Esophagus muscularis mucosa (tissue), 4 donors: ENCODE results near the gene NSDHL. TPM values are rescaled to one million over a fixed set of nuclear protein-coding genes. Genes with fewer than 3 reads are reported as not detected.

Experiments
- DNase-seq: peaks from one replicate; pipeline ENCODE4 v3.0.0-alpha.2; 2017; ENCODE audit errors: extremely low spot score
- H3K27ac ChIP-seq, 4 donors: fragments of 200-600 bp; sonication (generic); replicated peaks in 1 of 4; 1 replicate in 3 of 4; 2 replicates in 1 of 4; pipeline ENCODE4 v1.5.1; 2016 to 2019; ENCODE audit warnings: mild to moderate bottlenecking in 1 of 4
- H3K27me3 ChIP-seq, 4 donors: fragments of 200-600 bp; sonication (generic); one replicate each; pipeline versions ENCODE4 v1.5.1 to v1.6.0; 2016 to 2019
- H3K36me3 ChIP-seq, 4 donors: fragments of 200-600 bp; sonication (generic); one replicate each; pipeline ENCODE4 v1.5.1; 2016 to 2019
- H3K4me1 ChIP-seq, 4 donors: fragments of 200-600 bp; sonication (generic); one replicate each; pipeline ENCODE4 v1.5.1; 2016 to 2019
- H3K4me3 ChIP-seq, 4 donors: fragments of 200-600 bp; sonication (generic); 1 replicate in 2 of 4; 2 replicates in 2 of 4; pipeline ENCODE4 v1.5.1; 2016 to 2019; ENCODE audit warnings: mild to moderate bottlenecking in 4 of 4, moderate library complexity in 1 of 4
- H3K9me3 ChIP-seq, 4 donors: fragments of 200-600 bp; sonication (generic); 1 replicate in 3 of 4; 2 replicates in 1 of 4; pipeline ENCODE4 v1.5.1; 2016 to 2019
- CTCF ChIP-seq, 3 experiments: fragments of 200-600 bp in 2 of 3; fragments of 450-650 bp in 1 of 3; sonication (generic) in 2 of 3; IDR thresholded peaks; one replicate each; pipeline ENCODE4 v1.5.1; 2017 to 2019; ENCODE audit warnings: antibody characterized with exemption in 3 of 3, mild to moderate bottlenecking in 2 of 3, moderate library complexity in 1 of 3
- EP300 ChIP-seq: sonication (generic); formaldehyde crosslinking; IDR thresholded peaks from one replicate; pipeline ENCODE4 v1.6.1; 2017; ENCODE audit warnings: antibody characterized with exemption
- POLR2A ChIP-seq: fragments of 450-650 bp; IDR thresholded peaks from one replicate; pipeline ENCODE4 v1.6.1; 2017; ENCODE audit warnings: antibody characterized with exemption, moderate library complexity, mild to moderate bottlenecking, low read depth
- POLR2AphosphoS5 ChIP-seq, 2 donors: sonication (generic); formaldehyde crosslinking; IDR thresholded peaks; one replicate each; pipeline ENCODE4 v1.6.1; 2017; ENCODE audit warnings: antibody characterized with exemption in 2 of 2
- WGBS: methylation state at CpG from one replicate; pipeline ENCODE4 v1.1.5; 2018; 5-methylcytosine and 5-hydroxymethylcytosine counted together
- intact Hi-C: fragments of 100-400 bp; cut with DNase I; formaldehyde crosslinking; loops from one replicate; pipeline ENCODE4 v1.15.1; 2023
- total RNA-seq, 4 donors: library from RNA; depleted of rRNA; stranded (reverse); fragments of >200 nt; gene quantifications; one replicate each; pipeline versions ENCODE4 v1.1.0 to v1.2.1, GENCODE V29; 2016

The NSDHL gene
- total RNA-seq, 4 donors from 2014 or later: 5.8 to 10.1 (median 8.7) TPM

- no peak for TF ChIP-seq POLR2AphosphoS5 (IDR thresholded peaks at IDR 0.05)
- no peak for TF ChIP-seq POLR2A
- no peak for TF ChIP-seq EP300
- TF ChIP-seq CTCF (IDR thresholded peaks at IDR 0.05): no peak
- DNase-seq: no peak
- Histone ChIP-seq H3K4me1 (no peaks in the 10 kb centered on the region), H3K27me3 (no peaks in the 10 kb centered on the region), H3K9me3 (no peaks in the 10 kb centered on the region), H3K36me3 (peaks cover 0 to 18% (median 13%) of the 10 kb centered on the region in 4 donors), H3K4me3 (no peak overlapping the region), H3K27ac (no peak overlapping the region)
- intact Hi-C loops: no loop called here
- 83% methylated on average over 1 of the region's 2 CpGs for WGBS
These were observed 42.5 kb downstream of the NSDHL start for GRCh38 chrX:152873361-152873760.

GRCh38 chrX:152876931-152877840, 46.3 kb downstream of the NSDHL start:
- H3K4me1 ChIP-seq: no peaks in the 10 kb centered on the region
- WGBS: 84% methylated on average over 9 of the region's 10 CpGs
- TF ChIP-seq POLR2AphosphoS5 (IDR thresholded peaks at IDR 0.05) (no peak), POLR2A (no peak), EP300 (no peak), CTCF (IDR thresholded peaks at IDR 0.05) (no peak)
- H3K9me3 ChIP-seq: no peaks in the 10 kb centered on the region
- H3K27me3 ChIP-seq: no peaks in the 10 kb centered on the region
- no peaks in the 10 kb centered on the region for H3K36me3 ChIP-seq
- DNase-seq: no peak
- H3K4me3 ChIP-seq: no peak overlapping the region
- no peak overlapping the region for H3K27ac ChIP-seq
- intact Hi-C loops: no loop called here

GRCh38 chrX:152878976-152879755, 48.3 kb downstream of the NSDHL start:
- Histone ChIP-seq H3K9me3 (no peaks in the 10 kb centered on the region), H3K27ac (no peak overlapping the region), H3K27me3 (no peaks in the 10 kb centered on the region), H3K4me3 (no peak overlapping the region), H3K36me3 (no peaks in the 10 kb centered on the region), H3K4me1 (no peaks in the 10 kb centered on the region)
- no peak for TF ChIP-seq POLR2AphosphoS5 (IDR thresholded peaks at IDR 0.05)
- no peak for TF ChIP-seq POLR2A
- TF ChIP-seq CTCF (IDR thresholded peaks at IDR 0.05): no peak
- DNase-seq: no peak
- WGBS: 78% methylated on average over 16 of the region's 16 CpGs
- intact Hi-C loops: no loop called here

DNA sequence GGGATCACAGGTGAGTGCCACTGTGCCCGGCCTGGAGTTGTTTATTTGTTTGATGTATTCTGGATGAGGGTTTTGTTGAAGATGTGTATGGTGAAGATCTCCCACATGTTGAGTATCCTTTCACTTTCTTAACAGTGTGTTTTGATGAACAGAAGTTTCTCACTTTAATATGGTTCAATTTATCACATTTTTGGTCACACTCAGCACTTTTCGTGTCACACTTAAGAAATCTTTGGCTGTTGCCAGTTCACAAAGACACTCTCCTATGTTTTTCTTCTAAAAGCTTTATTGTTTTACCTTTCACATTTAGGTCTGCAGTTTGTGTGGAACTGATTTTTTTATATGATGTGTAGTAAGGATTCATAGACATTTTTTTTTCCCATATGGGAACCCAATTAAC, 50.4 kb downstream of the NSDHL start:
- Histone ChIP-seq H3K27me3 (no peaks in the 10 kb centered on the region), H3K9me3 (no peaks in the 10 kb centered on the region), H3K4me1 (no peaks in the 10 kb centered on the region), H3K36me3 (no peaks in the 10 kb centered on the region), H3K4me3 (no peak overlapping the region), H3K27ac (no peak overlapping the region)
- whole genome bisulfite sequencing: 79% methylated on average over 2 of the region's 2 CpGs
- TF ChIP-seq POLR2A: no peak
- no peak for TF ChIP-seq POLR2AphosphoS5 (IDR thresholded peaks at IDR 0.05)
- no peak for TF ChIP-seq CTCF (IDR thresholded peaks at IDR 0.05)
- TF ChIP-seq EP300: no peak
- intact Hi-C loops: no loop called here
- no peak for DNase-seq
